IPS-NIHi7 (cell line): ENCODE measurements around the gene HS3ST5.

Experiments
- DNase-seq: peaks from one replicate; pipeline ENCODE4 v3.0.0; 2012; ENCODE audit warnings: mixed read lengths; ENCODE audit errors: extremely low spot score

The HS3ST5 gene

DNA sequence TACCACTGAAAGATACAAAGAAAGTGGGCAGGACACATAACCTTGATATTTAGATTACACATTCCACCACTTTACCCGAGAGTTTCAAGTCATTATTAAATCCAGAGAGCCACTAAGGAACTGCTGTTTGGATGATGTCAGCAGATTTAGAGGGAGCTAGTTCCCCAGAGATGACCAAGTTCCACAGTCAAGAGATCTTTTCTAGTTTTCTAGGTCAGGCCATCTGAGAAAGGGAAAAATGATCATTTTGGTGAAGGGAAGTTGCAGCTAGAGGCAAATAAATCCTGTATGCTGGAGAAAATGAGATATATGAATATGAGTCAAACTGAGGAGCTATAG lies 147.8 kb downstream of the HS3ST5 start:
- DNase-seq: no peak

DNA sequence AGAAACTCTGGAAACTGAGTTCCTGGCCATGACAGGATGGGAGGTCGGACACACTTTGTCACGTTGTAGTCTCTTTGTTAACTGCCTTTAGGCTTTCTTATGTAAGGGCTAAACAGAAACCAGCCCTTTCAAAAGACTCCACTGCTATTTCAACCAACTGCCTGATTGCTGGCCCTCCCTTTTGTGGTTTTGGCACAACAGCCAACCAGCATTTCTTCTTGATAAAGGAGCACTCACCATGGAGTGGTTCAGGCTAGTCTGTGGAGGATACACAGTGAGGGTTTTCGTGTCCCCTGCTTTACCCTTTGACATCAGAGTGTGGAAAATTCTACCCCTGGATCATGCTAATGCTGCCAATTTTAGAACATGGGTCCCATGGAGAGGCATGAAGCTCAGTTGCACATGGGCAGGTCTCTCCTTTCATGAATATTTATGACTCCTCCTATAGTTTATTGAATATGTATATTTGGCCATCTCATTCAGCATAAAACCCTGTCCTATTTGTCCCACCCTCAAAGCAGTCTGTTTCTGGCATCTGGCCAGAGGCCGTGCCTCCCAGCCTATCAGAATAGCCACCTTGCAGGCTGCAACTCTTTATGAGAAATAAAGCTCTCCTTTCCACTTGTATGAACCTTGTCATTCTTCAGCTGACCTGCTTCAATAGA lies 148.3 kb downstream of the HS3ST5 start:
- no peak for DNase-seq

DNA sequence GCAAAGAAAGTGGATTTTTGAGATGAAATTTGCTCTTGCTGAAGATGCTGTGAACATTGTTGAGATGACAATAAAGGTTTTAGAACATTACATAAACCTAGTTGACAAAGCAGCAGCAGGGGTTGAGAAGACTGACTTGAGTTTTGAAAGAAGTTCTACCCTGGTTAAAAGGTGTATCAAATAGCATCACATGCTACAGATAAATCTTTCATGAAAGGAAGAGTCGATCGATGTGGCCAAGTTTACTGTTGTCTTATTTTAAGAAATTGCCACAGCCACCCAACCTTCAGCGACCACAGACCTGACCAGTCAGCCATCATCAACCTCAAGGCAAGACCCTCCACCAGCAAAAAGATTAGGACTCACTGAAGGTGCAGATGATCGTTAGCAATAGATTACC lies 155.3 kb downstream of the HS3ST5 start:
- no peak for DNase-seq

- no peak for DNase-seq
These were observed 161.2 kb downstream of the HS3ST5 start for GRCh38 chr6:114181664-114182063.

GRCh38 chr6:114179411-114179810 lies 163.4 kb downstream of the HS3ST5 start:
- no peak for DNase-seq

- DNase-seq: peak; percentile 12
These were observed 166.1 kb downstream of the HS3ST5 start for GRCh38 chr6:114176726-114177125.

DNA sequence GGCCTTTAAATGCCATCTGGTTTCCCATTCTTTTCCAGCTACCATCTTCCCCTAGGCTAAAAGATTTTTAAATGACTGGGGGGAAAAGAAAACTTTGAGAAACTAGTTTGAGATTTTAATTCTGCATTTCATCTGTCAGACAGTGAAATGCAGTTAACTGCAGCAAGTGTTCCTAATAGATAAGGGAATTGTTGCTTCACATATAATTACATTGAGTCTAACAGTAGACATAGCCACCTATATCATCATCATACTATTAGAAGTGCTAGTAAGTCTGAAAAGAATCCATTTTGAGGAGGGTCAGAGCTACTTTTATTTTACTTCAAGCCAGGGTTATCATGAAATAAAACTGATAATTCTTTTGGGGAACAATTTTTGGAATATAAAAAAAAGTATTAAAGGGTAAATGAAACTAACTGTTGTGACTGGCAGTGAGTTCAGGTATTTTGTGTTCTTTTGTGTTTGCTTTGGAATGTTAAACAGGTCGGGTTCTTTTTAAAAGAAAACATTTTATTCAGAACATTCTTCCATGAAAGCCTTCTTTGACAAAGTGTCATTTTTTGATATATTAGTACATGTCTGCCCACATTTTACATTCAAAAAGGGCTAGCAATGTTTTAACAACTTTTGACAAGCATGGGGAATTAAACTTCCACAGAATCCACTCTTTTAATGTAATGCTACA lies 170.1 kb downstream of the HS3ST5 start:
- DNase-seq: no peak

GRCh38 chr6:114171473-114171872 lies 171.3 kb downstream of the HS3ST5 start:
- DNase-seq: no peak

GRCh38 chr6:114170958-114171387 lies 171.8 kb downstream of the HS3ST5 start:
- no peak for DNase-seq

- no peak for DNase-seq
These were observed 172.5 kb downstream of the HS3ST5 start for GRCh38 chr6:114170372-114170771.

DNA sequence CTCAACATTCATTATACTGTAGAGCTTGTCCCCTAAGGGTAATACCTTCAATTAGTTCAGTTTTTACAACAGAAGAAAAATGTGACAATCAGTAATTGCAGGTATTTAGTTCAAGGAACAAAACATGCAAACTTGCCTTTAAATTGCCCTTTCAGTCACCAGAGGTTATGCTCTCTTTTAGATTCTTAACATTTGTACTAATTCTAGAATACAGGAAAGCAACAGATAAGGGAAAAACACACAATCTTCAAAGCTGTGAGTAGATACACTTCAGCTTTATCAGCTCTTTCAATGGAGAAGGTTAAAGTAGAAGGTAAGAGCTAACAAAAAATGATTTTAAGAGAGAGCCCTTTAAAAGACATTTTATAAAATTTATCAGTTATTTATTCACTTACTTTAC lies 173.1 kb downstream of the HS3ST5 start:
- no peak for DNase-seq

DNA sequence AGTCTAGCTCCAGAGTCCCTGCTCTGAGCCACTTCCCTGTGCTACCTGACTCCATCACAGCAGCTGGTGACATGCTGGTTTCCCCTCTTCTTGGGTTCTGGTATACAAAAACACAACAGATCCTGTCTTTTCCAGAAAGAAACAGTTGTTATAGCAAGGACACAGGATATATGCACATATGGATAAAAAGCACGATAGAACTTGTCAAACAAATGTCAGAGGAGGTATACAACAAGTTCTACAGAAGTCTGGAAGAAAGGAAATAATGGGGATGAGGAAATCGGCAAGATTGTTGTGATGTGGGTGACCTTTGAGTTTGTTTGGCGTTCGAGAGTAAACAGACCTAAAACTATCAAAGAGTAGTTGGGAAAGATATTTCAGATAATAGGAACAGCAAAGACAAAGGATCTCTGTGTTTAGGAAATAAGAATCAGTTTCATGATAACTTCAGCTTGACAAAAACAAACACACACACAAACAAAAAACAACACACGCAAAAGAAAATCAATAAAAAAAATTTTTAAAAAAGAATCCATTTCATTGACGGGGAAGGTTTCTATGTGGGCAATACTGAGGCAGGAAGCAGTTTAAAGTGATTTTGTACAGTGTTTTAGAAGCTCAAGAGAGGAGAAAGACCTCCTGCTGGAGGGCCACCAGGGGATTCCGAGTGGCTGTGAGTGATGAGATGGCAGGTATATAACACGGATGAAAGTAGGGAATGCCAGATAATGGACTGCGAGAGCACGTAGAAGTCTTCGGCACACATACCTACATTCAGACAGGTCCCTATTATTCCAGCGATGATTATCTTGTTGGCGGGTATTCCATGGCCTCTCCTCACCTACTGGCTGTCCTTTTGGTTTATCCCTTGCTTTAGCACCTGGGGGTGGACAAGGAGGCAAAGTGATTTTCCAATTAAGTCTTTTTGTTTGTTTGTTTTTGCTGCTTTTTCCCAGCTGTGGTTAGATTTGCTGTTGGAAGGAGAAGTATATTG lies 174.9 kb downstream of the HS3ST5 start:
- no peak for DNase-seq

DNA sequence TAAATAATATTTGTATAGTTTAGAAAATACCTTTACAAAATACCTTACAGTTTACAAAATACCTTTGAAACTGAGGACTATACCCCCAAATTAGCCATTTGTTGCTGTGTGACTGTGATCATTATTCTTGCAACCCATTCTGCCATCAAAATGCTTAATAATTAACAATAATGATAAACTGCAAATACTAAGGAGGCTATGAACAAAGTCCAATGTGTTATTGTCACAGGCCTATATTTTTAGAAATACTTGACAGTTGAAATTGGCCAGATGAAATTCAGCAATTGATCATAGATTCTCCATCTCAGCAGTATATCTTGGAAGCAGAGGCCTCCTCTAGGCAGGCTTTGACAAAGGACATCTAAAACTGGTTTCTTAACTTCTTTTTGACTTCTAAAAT lies 178.6 kb downstream of the HS3ST5 start:
- DNase-seq: no peak

DNA sequence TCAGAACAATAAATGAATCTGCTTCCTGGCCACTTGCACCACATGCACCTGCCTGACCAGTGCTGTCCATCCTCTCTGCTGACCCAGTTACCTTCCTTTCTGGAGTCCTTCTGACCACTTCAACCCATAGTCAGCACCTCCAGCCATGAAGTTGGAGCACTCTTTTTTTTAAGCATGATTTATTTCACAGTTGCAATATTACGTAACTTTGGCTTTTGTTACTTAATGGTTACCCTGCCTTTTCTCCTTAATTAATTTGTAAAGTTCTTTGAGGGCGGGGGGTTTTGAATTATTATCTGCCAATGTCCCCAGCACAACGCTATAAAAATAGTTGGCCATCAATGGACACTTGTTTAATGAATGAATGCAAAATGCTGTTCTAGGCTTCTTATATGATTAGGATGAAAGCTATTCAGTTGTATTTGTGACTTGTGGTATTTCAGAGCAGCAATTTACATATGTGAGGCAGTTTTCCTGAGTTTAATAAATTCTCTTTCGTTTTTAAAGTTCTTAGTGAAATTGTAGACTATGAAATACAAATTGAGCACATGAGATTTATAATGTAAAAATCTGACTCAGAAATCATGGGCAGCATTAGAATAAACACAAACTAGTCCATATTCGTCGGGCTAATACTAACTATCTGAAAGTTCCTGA lies 180.0 kb downstream of the HS3ST5 start:
- no peak for DNase-seq

DNA sequence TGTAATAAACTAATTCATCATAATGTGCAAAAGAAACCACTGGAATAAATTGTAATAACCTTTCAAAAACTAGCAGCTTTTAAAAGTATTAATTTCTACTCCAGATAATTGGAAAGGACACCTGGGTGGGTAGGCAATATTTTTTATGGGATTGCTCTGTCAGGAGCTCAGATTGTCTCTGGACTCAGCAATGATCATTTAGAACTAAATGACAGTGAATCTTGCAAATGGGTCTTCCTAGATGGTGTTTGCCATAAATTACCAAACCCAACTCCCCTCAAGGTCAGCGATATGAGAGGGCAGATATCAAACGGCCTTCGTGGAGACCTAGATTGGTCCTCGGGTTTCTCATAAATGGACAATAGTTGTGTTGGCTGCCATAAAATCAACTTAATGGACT lies 181.9 kb downstream of the HS3ST5 start:
- DNase-seq: no peak

DNA sequence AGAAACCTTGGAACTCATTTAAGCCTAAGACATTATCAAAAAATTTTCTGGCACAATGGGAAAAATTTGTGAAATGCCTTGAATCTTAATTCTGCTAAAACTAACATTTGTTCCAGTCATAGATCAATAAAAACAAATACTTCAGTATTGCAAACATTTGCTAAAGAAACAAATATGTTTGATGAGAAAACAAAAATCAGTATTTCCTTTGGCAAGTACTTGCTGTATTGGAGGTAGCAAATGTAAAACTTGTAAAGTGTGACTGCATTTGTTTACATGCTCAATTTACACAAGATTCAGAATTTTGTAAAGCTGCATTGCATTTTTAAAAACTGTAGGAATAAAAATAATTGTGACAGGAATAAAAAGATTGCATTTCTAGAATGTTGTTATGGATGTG lies 183.1 kb downstream of the HS3ST5 start:
- DNase-seq: no peak

- no peak for DNase-seq
These were observed 183.8 kb downstream of the HS3ST5 start for GRCh38 chr6:114158838-114159694.

DNA sequence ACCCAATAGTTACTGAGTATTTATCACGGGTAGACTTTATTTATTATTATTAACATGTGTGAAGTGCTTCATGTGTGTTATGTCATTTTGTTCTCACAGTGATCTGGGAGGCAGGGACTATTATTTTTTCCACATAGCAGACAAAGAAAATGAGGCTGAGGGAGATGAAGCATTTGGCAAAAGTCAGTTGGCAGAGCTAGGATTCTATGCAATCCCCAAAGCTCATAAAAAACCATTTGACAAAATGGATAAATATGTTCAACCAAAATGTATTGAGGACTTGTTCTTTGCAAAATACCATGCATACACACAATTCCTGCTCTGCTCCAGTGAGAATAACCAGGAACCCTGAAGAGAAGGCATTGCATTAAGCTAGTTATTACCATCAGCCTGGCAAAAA lies 184.4 kb downstream of the HS3ST5 start:
- DNase-seq: no peak

- DNase-seq: no peak
These were observed 185.0 kb downstream of the HS3ST5 start for GRCh38 chr6:114157848-114158247.

GRCh38 chr6:114155763-114156162 lies 187.1 kb downstream of the HS3ST5 start:
- DNase-seq: no peak

- DNase-seq: no peak
These were observed 188.0 kb downstream of the HS3ST5 start for GRCh38 chr6:114154812-114155211.
